LNCaP clone FGC (cell line): Measurements from ENCODE around the gene SLC19A1.

Experiments
- DNase-seq: peaks from one replicate; pipeline ENCODE4 v3.0.0-alpha.2; 2011; ENCODE audit warnings: low read depth
- H3K4me3 ChIP-seq: 2 replicates; pipeline ENCODE4 v1.5.1; 2011; ENCODE audit warnings: mild to moderate bottlenecking, low read depth, low read length, control low read depth
- TF ChIP-seq, protein P1 (sequence below): IDR thresholded peaks from 2 replicates; pipeline ENCODE4 v1.5.1; 2012; ENCODE audit warnings: mild to moderate bottlenecking; ENCODE audit not compliant: control insufficient read depth, insufficient read depth; ENCODE audit errors: extremely low read depth

Gene SLC19A1

DNA sequence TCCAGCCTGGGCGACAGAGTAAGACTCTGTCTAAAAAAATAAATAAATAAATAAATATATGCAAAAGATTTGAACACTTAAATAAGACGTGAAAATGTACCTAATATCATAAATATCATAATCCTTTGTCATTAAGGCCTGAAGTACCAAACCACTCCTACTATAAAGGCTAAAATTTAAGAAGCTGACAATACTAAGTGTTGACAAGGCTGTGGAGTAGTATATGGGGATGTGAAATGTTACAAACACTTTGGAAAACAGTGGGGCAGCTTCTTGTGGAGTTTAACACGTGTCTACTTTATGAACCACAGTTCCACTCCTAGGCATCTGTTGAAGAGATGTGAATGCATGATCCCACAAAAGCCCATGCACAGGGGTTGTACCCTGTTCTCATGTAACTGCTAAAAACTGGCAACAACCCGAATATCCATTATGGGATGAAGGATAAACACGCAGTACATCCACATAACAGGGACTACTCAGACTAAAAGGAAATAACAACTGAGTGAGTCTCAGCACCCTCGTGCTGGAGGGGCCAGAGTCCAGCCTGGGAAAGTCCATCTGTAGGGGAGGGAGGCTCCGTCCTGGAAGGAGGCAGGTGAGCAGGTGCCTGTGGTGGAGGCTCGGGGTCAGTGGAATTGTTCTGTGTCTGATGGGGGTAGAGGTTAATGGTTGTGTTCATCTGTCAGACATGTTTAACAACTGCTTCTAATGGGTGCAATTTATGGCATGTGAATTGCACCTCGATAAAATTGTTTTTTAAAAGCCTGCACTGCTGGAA, 6.7 kb upstream of the SLC19A1 start:
- TF ChIP-seq, protein P1, sequence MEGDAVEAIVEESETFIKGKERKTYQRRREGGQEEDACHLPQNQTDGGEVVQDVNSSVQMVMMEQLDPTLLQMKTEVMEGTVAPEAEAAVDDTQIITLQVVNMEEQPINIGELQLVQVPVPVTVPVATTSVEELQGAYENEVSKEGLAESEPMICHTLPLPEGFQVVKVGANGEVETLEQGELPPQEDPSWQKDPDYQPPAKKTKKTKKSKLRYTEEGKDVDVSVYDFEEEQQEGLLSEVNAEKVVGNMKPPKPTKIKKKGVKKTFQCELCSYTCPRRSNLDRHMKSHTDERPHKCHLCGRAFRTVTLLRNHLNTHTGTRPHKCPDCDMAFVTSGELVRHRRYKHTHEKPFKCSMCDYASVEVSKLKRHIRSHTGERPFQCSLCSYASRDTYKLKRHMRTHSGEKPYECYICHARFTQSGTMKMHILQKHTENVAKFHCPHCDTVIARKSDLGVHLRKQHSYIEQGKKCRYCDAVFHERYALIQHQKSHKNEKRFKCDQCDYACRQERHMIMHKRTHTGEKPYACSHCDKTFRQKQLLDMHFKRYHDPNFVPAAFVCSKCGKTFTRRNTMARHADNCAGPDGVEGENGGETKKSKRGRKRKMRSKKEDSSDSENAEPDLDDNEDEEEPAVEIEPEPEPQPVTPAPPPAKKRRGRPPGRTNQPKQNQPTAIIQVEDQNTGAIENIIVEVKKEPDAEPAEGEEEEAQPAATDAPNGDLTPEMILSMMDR = no peak
- no peak for DNase-seq
- H3K4me3 ChIP-seq = no peak overlapping the region

GRCh38 chr21:45547545-45547900, 5.3 kb upstream of the SLC19A1 start:
- TF ChIP-seq, protein P1 = no peak
- H3K4me3 ChIP-seq = no peak overlapping the region
- DNase-seq = no peak

GRCh38 chr21:45546636-45547544, 4.7 kb upstream of the SLC19A1 start:
- no peak overlapping the region for H3K4me3 ChIP-seq
- no peak for DNase-seq
- TF ChIP-seq, protein P1 = no peak

DNA sequence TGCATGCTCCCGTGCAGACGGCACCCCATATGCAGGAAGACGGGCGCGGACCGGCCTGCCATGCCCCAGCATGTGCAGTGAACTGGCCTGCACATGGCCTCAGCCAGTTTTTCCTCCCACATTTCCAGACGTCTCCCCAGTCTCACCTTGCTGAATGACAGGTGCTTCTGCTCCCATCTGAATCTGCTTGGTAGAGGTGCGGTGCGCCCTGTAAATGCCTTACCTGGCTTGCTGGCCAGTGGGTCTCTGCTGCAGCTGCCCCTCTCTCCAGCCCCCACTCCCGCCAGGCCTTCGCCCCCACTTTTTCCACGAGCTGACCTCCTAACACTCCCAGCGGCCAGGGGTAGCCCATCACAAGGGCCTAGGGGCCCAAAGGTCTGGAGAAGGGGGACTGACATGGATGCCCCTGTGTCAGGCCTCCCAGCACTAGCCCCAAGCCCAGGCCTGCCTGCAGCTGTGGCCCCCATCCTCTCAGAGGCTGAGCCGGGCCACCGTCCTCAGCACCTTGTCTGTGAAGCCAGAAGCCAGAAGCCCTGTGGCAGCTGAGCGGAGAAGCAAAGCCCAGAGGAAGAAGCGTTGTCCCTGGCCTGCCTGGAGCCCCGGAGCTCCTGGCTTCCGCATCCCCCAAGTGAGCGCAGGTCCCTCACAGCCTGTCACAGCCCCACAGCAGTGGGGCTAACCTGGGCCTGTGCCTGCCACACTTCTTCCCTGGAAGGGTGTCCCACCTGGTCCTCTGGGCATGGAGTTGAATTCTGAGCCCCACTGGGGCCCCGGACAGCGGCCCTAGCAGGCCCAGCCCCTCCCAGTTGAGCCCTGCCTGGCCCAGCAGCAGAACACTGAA, 3.7 kb upstream of the SLC19A1 start:
- no peak for DNase-seq
- TF ChIP-seq, protein P1 = no peak

GRCh38 chr21:45545236-45545570, 3.0 kb upstream of the SLC19A1 start:
- TF ChIP-seq, protein P1 = no peak
- no peak overlapping the region for H3K4me3 ChIP-seq
- no peak for DNase-seq

More for the DNA sequence above, 3.7 kb upstream of the SLC19A1 start:
- H3K4me3 ChIP-seq = no peak overlapping the region

DNA sequence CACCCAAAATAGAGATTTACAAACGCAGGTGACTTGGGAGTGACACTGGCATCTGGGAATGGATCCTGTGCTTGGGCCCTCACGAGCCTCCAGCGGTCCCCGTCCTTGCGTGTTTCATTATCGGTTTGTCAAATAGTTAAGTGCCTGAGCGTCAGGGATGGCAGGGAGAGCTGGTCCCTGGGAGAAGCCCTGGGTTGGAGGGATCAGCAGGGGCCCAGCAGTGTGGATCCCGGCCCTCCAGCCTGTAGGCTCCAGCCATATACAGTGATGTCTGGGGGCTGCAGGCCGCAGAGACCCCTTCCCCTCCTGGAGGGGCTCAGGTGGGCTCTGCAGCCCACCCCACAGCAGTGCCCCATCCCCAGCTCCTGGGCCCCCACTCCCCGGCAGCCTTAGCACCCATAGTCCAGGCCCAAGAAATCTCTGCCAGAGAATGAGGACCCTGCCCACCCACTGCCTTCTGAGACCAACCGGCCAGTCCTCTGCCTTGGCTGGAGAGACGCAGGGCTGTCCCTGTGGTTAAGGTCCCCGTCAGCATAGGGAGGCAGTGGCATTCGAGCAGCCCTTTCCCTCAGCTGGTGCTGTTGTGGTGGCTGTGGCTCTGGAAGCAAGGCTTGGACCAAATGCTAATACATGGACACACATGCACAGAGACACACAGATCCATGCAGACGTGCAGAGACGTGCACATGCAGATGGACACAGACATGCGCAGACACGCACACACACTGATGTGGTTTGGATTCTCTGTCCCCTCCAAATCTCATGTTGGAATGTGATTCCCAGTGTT, 2.4 kb upstream of the SLC19A1 start:
- TF ChIP-seq, protein P1 = no peak
- DNase-seq = no peak
- H3K4me3 ChIP-seq = no peak overlapping the region
